ENCODE results near the gene GPR161. TPM values are rescaled to one million over a fixed set of nuclear protein-coding genes. Genes with fewer than 3 reads are reported as not detected.
"Not testable (repeated sequence)": the region's sequence is repeated elsewhere in the genome, so short reads cannot be mapped to it uniquely, and the experiment has no call there.

Gene GPR161
- total and polyA plus RNA-seq, 2 experiments from 2014 or later = 11.8 to 14.2 TPM

GRCh38 chr1:168161459-168161858 lies 24.7 kb upstream of the GPR161 start:
- TF ChIP-seq EZH2phosphoT487 (IDR thresholded peaks at IDR 0.05; ENCODE audit: insufficient read depth, low read depth) (no peak), EZH2 (IDR thresholded peaks at IDR 0.05; ENCODE audit: insufficient read depth, poor library complexity, severe bottlenecking) (no peak)

GRCh38 chr1:168159979-168160378 lies 23.2 kb upstream of the GPR161 start:
- no peaks in the 10 kb centered on the region for H3K27me3 ChIP-seq (replicated peaks; ENCODE audit: insufficient read depth)
- no peak for DNase-seq
- H3K4me1 ChIP-seq (ENCODE audit: insufficient read depth) = no peaks in the 10 kb centered on the region
- in situ Hi-C loops (cut with MboI) = no loop called here
- no peaks in the 10 kb centered on the region for H3F3A ChIP-seq (ENCODE audit: insufficient read depth)
- no peak overlapping the region for H3K27ac ChIP-seq
- no peaks in the 10 kb centered on the region for H4K20me1 ChIP-seq (ENCODE audit: insufficient read depth)
- no peaks in the 10 kb centered on the region for H3K36me3 ChIP-seq (ENCODE audit: low read depth)
- H3K9me3 ChIP-seq (ENCODE audit: low read depth) = peaks cover 8% of the 10 kb centered on the region
- H3K9ac ChIP-seq = no peak overlapping the region
- no peaks in the 10 kb centered on the region for H3K79me2 ChIP-seq (ENCODE audit: insufficient read depth)
- H3K4me2 ChIP-seq (ENCODE audit: unreplicated experiment) = no peak overlapping the region
- H3K4me3 ChIP-seq = no peak overlapping the region
- H3K9me2 ChIP-seq (ENCODE audit: insufficient read depth) = no peaks in the 10 kb centered on the region
- TF ChIP-seq EZH2phosphoT487 (IDR thresholded peaks at IDR 0.05; ENCODE audit: insufficient read depth, low read depth) (no peak), EZH2 (IDR thresholded peaks at IDR 0.05; ENCODE audit: insufficient read depth, poor library complexity, severe bottlenecking) (no peak)
- H2AFZ ChIP-seq = no peak overlapping the region
- 44 to 47% methylated on average over 1 of the region's 1 CpG for WGBS, 2 experiments (ENCODE audit: low coverage in 1 of 2, low lambda C conversion rate in 2 of 2, missing lambda C conversion rate in 2 of 2)

More at GRCh38 chr1:168161459-168161858, 24.7 kb upstream of the GPR161 start:
- Histone ChIP-seq H3K4me3 (no peak overlapping the region), H3K9ac (no peak overlapping the region), H3K9me2 (ENCODE audit: insufficient read depth) (no peaks in the 10 kb centered on the region), H3K27me3 (replicated peaks; ENCODE audit: insufficient read depth) (no peaks in the 10 kb centered on the region), H2AFZ (no peak overlapping the region), H3K4me2 (ENCODE audit: unreplicated experiment) (no peak overlapping the region), H3K27ac (no peak overlapping the region), H3F3A (ENCODE audit: insufficient read depth) (no peaks in the 10 kb centered on the region), H3K79me2 (ENCODE audit: insufficient read depth) (no peaks in the 10 kb centered on the region), H4K20me1 (ENCODE audit: insufficient read depth) (no peaks in the 10 kb centered on the region), H3K4me1 (ENCODE audit: insufficient read depth) (no peaks in the 10 kb centered on the region), H3K36me3 (ENCODE audit: low read depth) (no peaks in the 10 kb centered on the region), H3K9me3 (ENCODE audit: low read depth) (peaks cover 8% of the 10 kb centered on the region)
- WGBS, 2 experiments (ENCODE audit: low coverage in 1 of 2, low lambda C conversion rate in 2 of 2, missing lambda C conversion rate in 2 of 2) = 43 to 53% methylated on average over 2 of the region's 2 CpGs
- no peak for DNase-seq
- in situ Hi-C loops (cut with MboI) = no loop called here

GRCh38 chr1:168159251-168159650 lies 22.5 kb upstream of the GPR161 start:
- Histone ChIP-seq H3K36me3 (ENCODE audit: low read depth) (no peaks in the 10 kb centered on the region), H3K4me1 (ENCODE audit: insufficient read depth) (no peaks in the 10 kb centered on the region), H3K27ac (no peak overlapping the region), H3K27me3 (replicated peaks; ENCODE audit: insufficient read depth) (no peaks in the 10 kb centered on the region), H3K4me2 (ENCODE audit: unreplicated experiment) (no peak overlapping the region), H3K9me3 (ENCODE audit: low read depth) (peaks cover 8% of the 10 kb centered on the region), H4K20me1 (ENCODE audit: insufficient read depth) (no peaks in the 10 kb centered on the region), H3F3A (ENCODE audit: insufficient read depth) (no peaks in the 10 kb centered on the region), H3K9ac (no peak overlapping the region), H2AFZ (no peak overlapping the region), H3K79me2 (ENCODE audit: insufficient read depth) (no peaks in the 10 kb centered on the region), H3K9me2 (ENCODE audit: insufficient read depth) (no peaks in the 10 kb centered on the region), H3K4me3 (no peak overlapping the region)
- TF ChIP-seq EZH2 (IDR thresholded peaks at IDR 0.05; ENCODE audit: insufficient read depth, poor library complexity, severe bottlenecking) = no peak
- TF ChIP-seq EZH2phosphoT487 (IDR thresholded peaks at IDR 0.05; ENCODE audit: insufficient read depth, low read depth) = no peak
- in situ Hi-C loops (cut with MboI) = no loop called here
- no peak for DNase-seq
- 4 to 7% methylated on average over 1 of the region's 1 CpG for WGBS, 2 experiments (ENCODE audit: low coverage in 1 of 2, low lambda C conversion rate in 2 of 2, missing lambda C conversion rate in 2 of 2)

- H3K79me2 ChIP-seq (ENCODE audit: insufficient read depth) = no peaks in the 10 kb centered on the region
- no peak overlapping the region for H3K27ac ChIP-seq
- no peaks in the 10 kb centered on the region for H3K9me2 ChIP-seq (ENCODE audit: insufficient read depth)
- no peak overlapping the region for H3K4me3 ChIP-seq
- no peaks in the 10 kb centered on the region for H3K27me3 ChIP-seq (replicated peaks; ENCODE audit: insufficient read depth)
- H3K36me3 ChIP-seq (ENCODE audit: low read depth) = no peaks in the 10 kb centered on the region
- no peak for TF ChIP-seq EZH2 (IDR thresholded peaks at IDR 0.05; ENCODE audit: insufficient read depth, poor library complexity, severe bottlenecking)
- TF ChIP-seq EZH2phosphoT487 (IDR thresholded peaks at IDR 0.05; ENCODE audit: insufficient read depth, low read depth) = no peak
- H2AFZ ChIP-seq = no peak overlapping the region
- H3K4me2 ChIP-seq (ENCODE audit: unreplicated experiment) = no peak overlapping the region
- H3K9me3 ChIP-seq (ENCODE audit: low read depth) = peaks cover 8% of the 10 kb centered on the region
- no peaks in the 10 kb centered on the region for H3F3A ChIP-seq (ENCODE audit: insufficient read depth)
- no peak overlapping the region for H3K9ac ChIP-seq
- in situ Hi-C loops (cut with MboI) = no loop called here
- H4K20me1 ChIP-seq (ENCODE audit: insufficient read depth) = no peaks in the 10 kb centered on the region
- H3K4me1 ChIP-seq (ENCODE audit: insufficient read depth) = no peaks in the 10 kb centered on the region
- DNase-seq = no peak
These were observed 20.9 kb upstream of the GPR161 start for GRCh38 chr1:168157638-168158037.

- H4K20me1 ChIP-seq (ENCODE audit: insufficient read depth) = no peaks in the 10 kb centered on the region
These were observed 19.2 kb upstream of the GPR161 start for GRCh38 chr1:168155910-168156309.

GRCh38 chr1:168154707-168155106 lies 18.0 kb upstream of the GPR161 start:
- H2AFZ ChIP-seq; DNase-seq; H3K27ac ChIP-seq; in situ Hi-C loops (cut with MboI); H3K79me2 ChIP-seq (ENCODE audit: insufficient read depth); H3K27me3 ChIP-seq (replicated peaks; ENCODE audit: insufficient read depth); H4K20me1 ChIP-seq (ENCODE audit: insufficient read depth); H3K4me2 ChIP-seq (ENCODE audit: unreplicated experiment); H3K9ac ChIP-seq; H3K9me3 ChIP-seq (ENCODE audit: low read depth); H3K4me1 ChIP-seq (ENCODE audit: insufficient read depth); H3K4me3 ChIP-seq; H3F3A ChIP-seq (ENCODE audit: insufficient read depth); H3K36me3 ChIP-seq (ENCODE audit: low read depth); H3K9me2 ChIP-seq (ENCODE audit: insufficient read depth): not testable (repeated sequence)
- 30 to 37% methylated on average over 4 of the region's 4 CpGs for WGBS, 2 experiments (ENCODE audit: low coverage in 1 of 2, low lambda C conversion rate in 2 of 2, missing lambda C conversion rate in 2 of 2)

More at GRCh38 chr1:168155910-168156309, 19.2 kb upstream of the GPR161 start:
- Histone ChIP-seq H3K36me3 (ENCODE audit: low read depth) (no peaks in the 10 kb centered on the region), H3K4me3 (no peak overlapping the region), H3K27me3 (replicated peaks; ENCODE audit: insufficient read depth) (no peaks in the 10 kb centered on the region), H3K9ac (no peak overlapping the region), H3K27ac (no peak overlapping the region), H3K4me1 (ENCODE audit: insufficient read depth) (no peaks in the 10 kb centered on the region), H2AFZ (no peak overlapping the region), H3F3A (ENCODE audit: insufficient read depth) (no peaks in the 10 kb centered on the region), H3K9me2 (ENCODE audit: insufficient read depth) (no peaks in the 10 kb centered on the region), H3K9me3 (ENCODE audit: low read depth) (peaks cover 8% of the 10 kb centered on the region), H3K79me2 (ENCODE audit: insufficient read depth) (no peaks in the 10 kb centered on the region), H3K4me2 (ENCODE audit: unreplicated experiment) (no peak overlapping the region)
- TF ChIP-seq EZH2 (IDR thresholded peaks at IDR 0.05; ENCODE audit: insufficient read depth, poor library complexity, severe bottlenecking) (no peak), EZH2phosphoT487 (IDR thresholded peaks at IDR 0.05; ENCODE audit: insufficient read depth, low read depth) (no peak)
- WGBS, 2 experiments (ENCODE audit: low coverage in 1 of 2, low lambda C conversion rate in 2 of 2, missing lambda C conversion rate in 2 of 2) = 31 to 39% methylated on average over 4 of the region's 4 CpGs
- in situ Hi-C loops (cut with MboI) = no loop called here
- DNase-seq = no peak
